Osteocyte (in vitro differentiated cells): ENCODE data around the gene ARID3A. TPM values are rescaled to one million over a fixed set of nuclear protein-coding genes. Genes with fewer than 3 reads are reported as not detected.

Experiments
- DNase-seq: peaks from one replicate; pipeline ENCODE4 v3.0.0; 2021; ENCODE audit warnings: mixed read lengths; ENCODE audit not compliant: unreplicated experiment; ENCODE audit errors: extremely low spot score
- H3K27ac Mint-ChIP-seq: one replicate; pipeline ENCODE4 v1.8.0; 2021; ENCODE audit warnings: mild to moderate bottlenecking, mixed read lengths; ENCODE audit not compliant: unreplicated experiment
- H3K27me3 Mint-ChIP-seq: one replicate; pipeline ENCODE4 v1.8.0; 2021; ENCODE audit warnings: mixed read lengths; ENCODE audit not compliant: unreplicated experiment
- H3K36me3 Mint-ChIP-seq: one replicate; pipeline ENCODE4 v1.8.0; 2021; ENCODE audit warnings: mixed read lengths; ENCODE audit not compliant: unreplicated experiment
- H3K4me1 Mint-ChIP-seq: one replicate; pipeline ENCODE4 v1.8.0; 2021; ENCODE audit warnings: mixed read lengths; ENCODE audit not compliant: unreplicated experiment
- H3K4me3 Mint-ChIP-seq: one replicate; pipeline ENCODE4 v1.8.0; 2021; ENCODE audit warnings: mild to moderate bottlenecking, moderate library complexity, mixed read lengths; ENCODE audit not compliant: unreplicated experiment
- H3K9me3 Mint-ChIP-seq: one replicate; pipeline ENCODE4 v1.8.0; 2021; ENCODE audit warnings: mixed read lengths; ENCODE audit not compliant: unreplicated experiment
- total RNA-seq: library from RNA; stranded (reverse); gene quantifications from 2 replicates; pipeline ENCODE4 v1.2.1, GENCODE V29; 2021
- TF ChIP-seq, protein P1 (sequence below): fragments of 200-600 bp; sonication (generic); IDR thresholded peaks from 2 replicates; pipeline ENCODE4 v1.5.0; 2021; ENCODE audit warnings: antibody characterized with exemption, mild to moderate bottlenecking, moderate library complexity

The ARID3A gene
- total RNA-seq, 1 donor from 2014 or later = 16.8 TPM

DNA sequence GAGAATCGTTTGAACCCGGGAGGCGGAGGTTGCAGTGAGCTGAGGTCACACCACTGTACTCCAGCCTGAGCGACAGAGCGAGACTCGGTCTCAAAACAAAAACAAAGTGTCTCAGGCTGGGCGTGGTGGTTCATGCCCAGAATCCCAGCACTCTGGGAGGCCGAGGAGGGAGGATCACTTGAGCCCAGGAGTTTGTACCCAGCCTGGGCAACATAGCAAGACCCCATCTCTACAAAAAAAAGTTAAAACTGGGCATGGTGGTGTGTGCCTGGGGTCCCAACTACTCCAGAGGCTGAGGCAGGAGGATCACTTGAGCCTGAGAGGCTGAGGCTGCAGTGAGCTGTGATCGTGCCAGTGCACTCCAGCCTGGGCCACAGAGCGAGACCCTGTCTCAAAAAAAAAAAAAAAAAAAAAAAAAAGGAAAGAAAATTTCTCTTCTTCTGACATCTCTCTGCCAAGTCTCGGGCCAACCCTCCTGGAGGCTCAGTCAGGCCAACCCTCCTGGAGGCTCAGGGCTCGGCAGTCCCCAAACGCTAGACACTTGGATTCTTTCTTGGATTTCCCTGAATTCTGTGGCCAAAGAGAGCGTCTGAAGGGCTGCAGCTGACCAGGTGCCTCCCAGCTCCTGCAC, 26.3 kb downstream of the ARID3A start:
- Mint-ChIP-seq H3K4me1 (peaks cover 28% of the 10 kb centered on the region), H3K9me3 (no peaks in the 10 kb centered on the region), H3K36me3 (no peaks in the 10 kb centered on the region), H3K27ac (peak overlapping the region; percentile 75), H3K4me3 (no peak overlapping the region), H3K27me3 (no peaks in the 10 kb centered on the region)
- TF ChIP-seq, protein P1, sequence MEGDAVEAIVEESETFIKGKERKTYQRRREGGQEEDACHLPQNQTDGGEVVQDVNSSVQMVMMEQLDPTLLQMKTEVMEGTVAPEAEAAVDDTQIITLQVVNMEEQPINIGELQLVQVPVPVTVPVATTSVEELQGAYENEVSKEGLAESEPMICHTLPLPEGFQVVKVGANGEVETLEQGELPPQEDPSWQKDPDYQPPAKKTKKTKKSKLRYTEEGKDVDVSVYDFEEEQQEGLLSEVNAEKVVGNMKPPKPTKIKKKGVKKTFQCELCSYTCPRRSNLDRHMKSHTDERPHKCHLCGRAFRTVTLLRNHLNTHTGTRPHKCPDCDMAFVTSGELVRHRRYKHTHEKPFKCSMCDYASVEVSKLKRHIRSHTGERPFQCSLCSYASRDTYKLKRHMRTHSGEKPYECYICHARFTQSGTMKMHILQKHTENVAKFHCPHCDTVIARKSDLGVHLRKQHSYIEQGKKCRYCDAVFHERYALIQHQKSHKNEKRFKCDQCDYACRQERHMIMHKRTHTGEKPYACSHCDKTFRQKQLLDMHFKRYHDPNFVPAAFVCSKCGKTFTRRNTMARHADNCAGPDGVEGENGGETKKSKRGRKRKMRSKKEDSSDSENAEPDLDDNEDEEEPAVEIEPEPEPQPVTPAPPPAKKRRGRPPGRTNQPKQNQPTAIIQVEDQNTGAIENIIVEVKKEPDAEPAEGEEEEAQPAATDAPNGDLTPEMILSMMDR = no peak
- DNase-seq = no peak

GRCh38 chr19:952680-953444, 27.0 kb downstream of the ARID3A start:
- no peak overlapping the region for H3K27ac Mint-ChIP-seq
- peaks cover 28% of the 10 kb centered on the region for H3K4me1 Mint-ChIP-seq
- TF ChIP-seq, protein P1 = no peak
- no peaks in the 10 kb centered on the region for H3K9me3 Mint-ChIP-seq
- H3K36me3 Mint-ChIP-seq = no peaks in the 10 kb centered on the region
- DNase-seq = no peak
- H3K27me3 Mint-ChIP-seq = no peaks in the 10 kb centered on the region
- no peak overlapping the region for H3K4me3 Mint-ChIP-seq

- Mint-ChIP-seq H3K27me3 (no peaks in the 10 kb centered on the region), H3K4me1 (peaks cover 28% of the 10 kb centered on the region), H3K9me3 (no peaks in the 10 kb centered on the region), H3K36me3 (no peaks in the 10 kb centered on the region), H3K27ac (no peak overlapping the region), H3K4me3 (no peak overlapping the region)
- DNase-seq = no peak
- TF ChIP-seq, protein P1 = no peak
Measured at GRCh38 chr19:953445-954271, 27.8 kb downstream of the ARID3A start.

GRCh38 chr19:954272-954671, 28.4 kb downstream of the ARID3A start:
- H3K27ac Mint-ChIP-seq = no peak overlapping the region
- no peak for DNase-seq
- H3K27me3 Mint-ChIP-seq = no peaks in the 10 kb centered on the region
- TF ChIP-seq, protein P1 = no peak
- peaks cover 28% of the 10 kb centered on the region for H3K4me1 Mint-ChIP-seq
- no peaks in the 10 kb centered on the region for H3K9me3 Mint-ChIP-seq
- no peak overlapping the region for H3K4me3 Mint-ChIP-seq
- H3K36me3 Mint-ChIP-seq = no peaks in the 10 kb centered on the region
